ENCODE data around the gene BCORL1.
A peak's percentile ranks its signal among the peaks of the same experiment; 100 is the strongest.

BCORL1 gene

DNA sequence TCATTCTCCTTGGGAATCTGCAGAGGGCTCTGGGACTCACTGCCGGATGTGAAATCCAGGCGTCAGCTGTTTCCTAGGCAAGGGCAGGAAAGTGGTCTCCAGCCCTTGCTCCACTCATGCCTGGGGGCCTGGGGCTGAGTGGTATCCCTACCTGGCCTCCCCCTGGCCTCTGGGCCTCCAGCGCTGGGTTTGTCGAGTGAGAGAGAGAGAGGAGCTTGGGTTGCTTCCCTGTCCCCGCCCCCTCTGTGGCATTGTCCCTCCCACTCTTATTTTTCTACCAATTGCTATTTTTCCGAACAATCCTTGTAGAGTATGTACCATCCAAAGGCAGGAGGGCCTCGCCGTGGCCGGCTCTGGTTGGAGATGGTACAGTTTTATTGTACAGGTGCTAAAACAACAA is 74.8 kb downstream of the BCORL1 start:
- no peak overlapping the region for H3K4me3 ChIP-seq (ENCODE audit: low read depth, low read length)
- no peak for TF ChIP-seq MYC (IDR thresholded peaks at IDR 0.05; ENCODE audit: low read depth, low read length)
- no peak for TF ChIP-seq POLR2A (IDR thresholded peaks at IDR 0.05; ENCODE audit: extremely low read depth, insufficient read length)
- TF ChIP-seq, protein P1, sequence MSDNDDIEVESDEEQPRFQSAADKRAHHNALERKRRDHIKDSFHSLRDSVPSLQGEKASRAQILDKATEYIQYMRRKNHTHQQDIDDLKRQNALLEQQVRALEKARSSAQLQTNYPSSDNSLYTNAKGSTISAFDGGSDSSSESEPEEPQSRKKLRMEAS (IDR thresholded peaks at IDR 0.05; ENCODE audit: low read depth, low read length) = no peak
- TF ChIP-seq, protein P2, sequence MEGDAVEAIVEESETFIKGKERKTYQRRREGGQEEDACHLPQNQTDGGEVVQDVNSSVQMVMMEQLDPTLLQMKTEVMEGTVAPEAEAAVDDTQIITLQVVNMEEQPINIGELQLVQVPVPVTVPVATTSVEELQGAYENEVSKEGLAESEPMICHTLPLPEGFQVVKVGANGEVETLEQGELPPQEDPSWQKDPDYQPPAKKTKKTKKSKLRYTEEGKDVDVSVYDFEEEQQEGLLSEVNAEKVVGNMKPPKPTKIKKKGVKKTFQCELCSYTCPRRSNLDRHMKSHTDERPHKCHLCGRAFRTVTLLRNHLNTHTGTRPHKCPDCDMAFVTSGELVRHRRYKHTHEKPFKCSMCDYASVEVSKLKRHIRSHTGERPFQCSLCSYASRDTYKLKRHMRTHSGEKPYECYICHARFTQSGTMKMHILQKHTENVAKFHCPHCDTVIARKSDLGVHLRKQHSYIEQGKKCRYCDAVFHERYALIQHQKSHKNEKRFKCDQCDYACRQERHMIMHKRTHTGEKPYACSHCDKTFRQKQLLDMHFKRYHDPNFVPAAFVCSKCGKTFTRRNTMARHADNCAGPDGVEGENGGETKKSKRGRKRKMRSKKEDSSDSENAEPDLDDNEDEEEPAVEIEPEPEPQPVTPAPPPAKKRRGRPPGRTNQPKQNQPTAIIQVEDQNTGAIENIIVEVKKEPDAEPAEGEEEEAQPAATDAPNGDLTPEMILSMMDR (IDR thresholded peaks at IDR 0.05; ENCODE audit: low read depth, low read length) = no peak
- DNase-seq (ENCODE audit: low read depth) = no peak

DNA sequence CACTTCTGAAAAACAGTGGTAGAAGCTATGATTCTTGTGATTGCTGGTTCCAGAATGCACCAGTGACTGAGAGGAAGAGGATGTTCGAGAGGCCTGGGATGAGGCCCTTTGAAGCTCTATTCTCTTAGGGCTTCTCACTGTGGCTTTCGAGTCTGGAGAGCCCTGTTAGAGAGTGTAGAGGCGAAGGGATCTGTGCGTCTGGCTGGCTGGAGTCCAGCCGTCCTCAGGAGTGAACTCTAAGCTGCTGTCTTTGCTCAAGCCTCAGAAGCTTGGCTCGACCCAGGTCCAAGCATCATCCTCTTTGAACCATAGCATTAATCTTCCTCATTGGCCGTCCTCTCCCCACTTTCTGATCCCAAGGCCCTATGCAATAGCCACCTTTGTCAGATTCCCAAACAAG is 76.2 kb downstream of the BCORL1 start:
- TF ChIP-seq, protein P1 (IDR thresholded peaks at IDR 0.05; ENCODE audit: low read depth, low read length) = no peak
- no peak for TF ChIP-seq MYC (IDR thresholded peaks at IDR 0.05; ENCODE audit: low read depth, low read length)
- no peak for TF ChIP-seq POLR2A (IDR thresholded peaks at IDR 0.05; ENCODE audit: extremely low read depth, insufficient read length)
- TF ChIP-seq, protein P2 (IDR thresholded peaks at IDR 0.05; ENCODE audit: low read depth, low read length) = no peak
- DNase-seq (ENCODE audit: low read depth) = no peak
- H3K4me3 ChIP-seq (ENCODE audit: low read depth, low read length) = no peak overlapping the region

DNA sequence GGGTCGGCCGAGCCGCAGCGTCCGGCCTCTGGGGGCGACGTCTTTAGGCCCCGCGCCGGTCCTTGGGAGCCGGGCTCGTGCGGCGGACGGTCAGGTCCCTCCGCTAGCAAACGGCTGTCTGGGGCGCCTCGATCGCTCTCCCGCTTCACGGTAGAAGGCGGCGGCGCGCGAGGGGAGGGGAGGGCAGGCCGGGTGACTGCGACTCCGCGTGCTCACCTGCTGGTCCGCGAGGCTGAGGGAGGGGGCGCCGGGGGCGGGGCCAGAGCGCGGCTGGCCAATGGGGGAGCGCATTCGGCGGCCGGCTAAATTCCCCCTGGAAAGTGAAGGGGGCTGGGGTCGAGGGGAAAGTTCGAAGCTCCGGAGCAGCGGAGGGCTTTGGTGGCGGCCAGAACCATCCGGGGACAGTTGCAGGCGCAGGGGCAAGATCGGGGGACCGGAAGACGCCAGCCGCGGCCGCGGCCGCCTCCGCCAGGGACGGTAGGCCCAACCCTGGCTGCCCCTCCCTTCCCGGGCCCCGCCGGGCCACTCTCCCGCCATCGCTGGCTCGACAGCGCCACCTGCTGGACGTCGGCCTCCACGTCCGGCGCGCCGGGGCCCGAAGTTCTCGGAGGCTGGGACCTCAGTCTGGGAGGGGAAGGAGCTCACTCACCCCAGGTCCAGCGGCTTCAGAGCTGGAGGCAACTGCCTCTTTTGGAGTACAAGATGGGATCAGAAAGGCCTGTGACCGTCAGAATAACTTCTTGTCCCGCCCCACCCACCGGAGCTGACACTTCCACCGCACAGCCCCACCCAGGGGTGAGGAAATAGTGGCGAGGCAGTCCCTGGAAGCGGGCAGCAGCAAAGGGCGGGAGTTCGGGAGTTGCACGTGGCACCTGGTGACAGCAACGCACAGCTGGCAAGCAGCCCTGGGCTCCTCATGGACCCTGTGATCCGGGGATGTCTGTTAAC is 78.0 kb downstream of the BCORL1 start:
- TF ChIP-seq, protein P1 (IDR thresholded peaks at IDR 0.05; ENCODE audit: low read depth, low read length) = peak; percentile 39; the same call in 1 of the 2 replicates
- TF ChIP-seq, protein P2 (IDR thresholded peaks at IDR 0.05; ENCODE audit: low read depth, low read length) = peak; percentile 61
- TF ChIP-seq MYC (IDR thresholded peaks at IDR 0.05; ENCODE audit: low read depth, low read length) = no peak
- TF ChIP-seq POLR2A (IDR thresholded peaks at IDR 0.05; ENCODE audit: extremely low read depth, insufficient read length) = no peak
- H3K4me3 ChIP-seq (ENCODE audit: low read depth, low read length) = peak overlapping the region; percentile 32
- peak; percentile 80 for DNase-seq (ENCODE audit: low read depth)

DNA sequence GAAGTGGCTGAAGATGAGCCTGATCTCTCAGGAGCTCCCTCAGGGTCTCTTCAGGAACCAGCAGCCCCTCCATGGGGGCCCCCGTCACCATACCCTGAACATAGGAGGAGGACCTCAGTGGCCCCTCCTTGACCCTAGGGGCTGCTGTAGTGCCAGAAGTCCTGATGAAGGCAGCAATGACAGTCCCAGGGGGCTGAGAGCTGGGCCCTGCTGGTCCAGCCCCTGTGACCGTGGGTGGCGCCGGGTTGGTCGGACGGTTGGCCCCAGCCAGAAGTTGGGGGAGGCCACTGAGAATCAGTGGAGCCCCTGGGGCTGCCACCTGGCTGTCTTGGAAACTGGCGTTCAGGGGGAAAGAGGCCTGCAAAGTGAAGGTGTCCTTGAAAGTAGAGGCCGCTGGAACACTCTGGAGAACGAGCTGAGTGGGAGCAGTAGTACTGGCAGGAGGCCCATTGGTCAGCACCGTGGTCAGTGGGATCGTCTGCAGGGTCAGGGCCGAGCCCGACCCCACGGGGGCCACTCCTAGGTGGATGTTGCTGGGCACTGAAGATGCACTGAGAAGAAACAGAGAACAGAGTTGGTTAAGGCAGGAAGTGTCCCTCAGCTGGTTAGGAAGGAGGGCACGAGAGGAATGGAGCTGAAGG is 84.7 kb downstream of the BCORL1 start:
- H3K4me3 ChIP-seq (ENCODE audit: low read depth, low read length) = no peak overlapping the region
- no peak for DNase-seq (ENCODE audit: low read depth)
- TF ChIP-seq, protein P1 (IDR thresholded peaks at IDR 0.05; ENCODE audit: low read depth, low read length) = no peak
- TF ChIP-seq POLR2A (IDR thresholded peaks at IDR 0.05; ENCODE audit: extremely low read depth, insufficient read length) (no peak), MYC (IDR thresholded peaks at IDR 0.05; ENCODE audit: low read depth, low read length) (no peak)
- TF ChIP-seq, protein P2 (IDR thresholded peaks at IDR 0.05; ENCODE audit: low read depth, low read length) = no peak

DNA sequence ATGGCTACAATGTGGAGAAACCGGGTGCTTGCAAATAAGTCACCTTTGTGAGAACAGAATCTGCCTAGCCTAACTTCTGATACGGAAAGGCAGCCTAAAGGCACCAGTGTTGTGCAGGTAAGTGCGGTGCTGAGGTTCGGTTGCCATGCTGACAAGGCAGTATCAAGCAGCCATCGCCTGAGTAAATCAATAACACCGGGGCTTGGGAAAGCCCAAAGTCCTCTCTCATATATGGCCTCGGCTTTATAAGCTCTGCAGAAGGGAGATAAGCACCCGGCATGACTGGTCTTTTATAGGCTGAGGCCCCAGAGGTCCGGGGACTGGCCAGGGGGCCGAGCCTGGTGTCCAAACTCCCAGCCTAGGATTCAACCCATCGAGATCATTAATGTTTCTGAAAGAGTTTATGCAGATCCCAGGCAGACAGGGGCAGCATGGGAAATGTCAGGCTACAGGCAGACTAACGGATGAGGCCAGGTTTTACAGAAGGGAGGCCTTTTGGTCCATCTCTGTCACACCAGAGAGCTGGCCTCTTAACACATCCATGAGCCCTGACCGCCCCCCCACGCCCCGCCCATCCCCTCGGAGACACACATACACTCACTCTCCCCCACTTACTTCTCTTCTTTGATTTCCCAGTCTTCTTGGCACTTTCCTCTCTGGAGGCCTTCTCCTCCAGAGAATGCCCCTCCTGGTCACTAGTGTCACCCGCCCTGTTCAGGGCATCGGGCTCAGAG is 89.3 kb downstream of the BCORL1 start:
- H3K4me3 ChIP-seq (ENCODE audit: low read depth, low read length) = no peak overlapping the region
- no peak for DNase-seq (ENCODE audit: low read depth)
- no peak for TF ChIP-seq POLR2A (IDR thresholded peaks at IDR 0.05; ENCODE audit: extremely low read depth, insufficient read length)
- TF ChIP-seq, protein P1 (IDR thresholded peaks at IDR 0.05; ENCODE audit: low read depth, low read length) = no peak
- TF ChIP-seq, protein P2 (IDR thresholded peaks at IDR 0.05; ENCODE audit: low read depth, low read length) = no peak
- TF ChIP-seq MYC (IDR thresholded peaks at IDR 0.05; ENCODE audit: low read depth, low read length) = no peak

All from NB4 (cell line).